H9 (cell line): Measurements from ENCODE around the gene CENPP. TPM values are rescaled to one million over a fixed set of nuclear protein-coding genes. Genes with fewer than 3 reads are reported as not detected.

Source experiments
- DNase-seq: peaks from one replicate; pipeline ENCODE4 v3.0.0-alpha.2; 2017
- H2AFZ ChIP-seq: one replicate; pipeline ENCODE4 v1.6.1; 2013; ENCODE audit warnings: mild to moderate bottlenecking, low read length, control low read depth, moderate library complexity
- H2AK5ac ChIP-seq: 2 replicates; pipeline ENCODE4 v1.6.1; 2013; ENCODE audit warnings: low read length, control low read depth, mixed read lengths; ENCODE audit not compliant: insufficient read length
- H2BK120ac ChIP-seq: one replicate; pipeline ENCODE4 v1.6.1; 2013; ENCODE audit warnings: low read depth, mild to moderate bottlenecking, low read length, control low read depth, inconsistent platforms; ENCODE audit not compliant: poor library complexity, severe bottlenecking
- H2BK12ac ChIP-seq: 2 replicates; pipeline ENCODE4 v1.6.1; 2013; ENCODE audit warnings: low read length, control low read depth, mixed read lengths, low read depth; ENCODE audit not compliant: insufficient read length
- H2BK15ac ChIP-seq: 2 replicates; pipeline ENCODE4 v1.6.1; 2013; ENCODE audit warnings: low read depth, low read length, control low read depth
- H2BK20ac ChIP-seq: one replicate; pipeline ENCODE4 v1.6.1; 2013; ENCODE audit warnings: low read depth, mild to moderate bottlenecking, low read length, control low read depth, inconsistent platforms; ENCODE audit not compliant: poor library complexity, severe bottlenecking
- H2BK5ac ChIP-seq: 2 replicates; pipeline ENCODE4 v1.6.1; 2013; ENCODE audit warnings: low read length, control low read depth, mixed read lengths; ENCODE audit not compliant: insufficient read length
- H3K14ac ChIP-seq: 2 replicates; pipeline ENCODE4 v1.6.1; 2013; ENCODE audit warnings: low read length, control low read depth; ENCODE audit not compliant: insufficient read depth
- H3K18ac ChIP-seq: 2 replicates; pipeline ENCODE4 v1.6.1; 2013; ENCODE audit warnings: low read depth, mild to moderate bottlenecking, mixed read lengths, low read length, control low read depth; ENCODE audit not compliant: insufficient read length
- H3K23ac ChIP-seq: 2 replicates; pipeline ENCODE4 v1.6.1; 2013; ENCODE audit warnings: low read length, control low read depth, mixed read lengths, low read depth; ENCODE audit not compliant: insufficient read length
- H3K23me2 ChIP-seq: 2 replicates; pipeline ENCODE4 v1.6.1; 2013; ENCODE audit warnings: low read depth, mild to moderate bottlenecking, mixed read lengths, low read length, control low read depth; ENCODE audit not compliant: insufficient read length, poor library complexity, severe bottlenecking
- H3K27ac ChIP-seq: 2 replicates; pipeline ENCODE4 v1.5.1; 2013; ENCODE audit warnings: low read length, control low read depth, mixed read lengths, low read depth; ENCODE audit not compliant: insufficient read length
- H3K27me3 ChIP-seq: 2 replicates; pipeline ENCODE4 v1.6.1; 2013; ENCODE audit warnings: low read length, control low read depth, inconsistent platforms; ENCODE audit not compliant: insufficient read depth
- H3K4ac ChIP-seq: 2 replicates; pipeline ENCODE4 v1.6.1; 2013; ENCODE audit warnings: low read depth, mild to moderate bottlenecking, control low read depth, inconsistent platforms, low read length, moderate library complexity
- H3K4me1 ChIP-seq: 2 replicates; pipeline ENCODE4 v1.6.1; 2013; ENCODE audit warnings: low read length, control low read depth, inconsistent platforms; ENCODE audit not compliant: insufficient read depth
- H3K4me2 ChIP-seq: 2 replicates; pipeline ENCODE4 v1.6.1; 2013; ENCODE audit warnings: low read length, control low read depth, mixed read lengths; ENCODE audit not compliant: insufficient read length, insufficient read depth
- H3K56ac ChIP-seq: 2 replicates; pipeline ENCODE4 v1.6.1; 2013; ENCODE audit warnings: low read depth, mild to moderate bottlenecking, mixed read lengths, low read length, control low read depth; ENCODE audit not compliant: insufficient read length
- H3K79me1 ChIP-seq: 2 replicates; pipeline ENCODE4 v1.6.1; 2013; ENCODE audit warnings: low read depth, mild to moderate bottlenecking, moderate library complexity, low read length, control low read depth, inconsistent platforms; ENCODE audit not compliant: insufficient read depth, poor library complexity, severe bottlenecking
- H3K79me2 ChIP-seq: 2 replicates; pipeline ENCODE4 v1.6.1; 2013; ENCODE audit warnings: low read length, control low read depth, inconsistent platforms; ENCODE audit not compliant: insufficient read depth
- H3K9ac ChIP-seq: 2 replicates; pipeline ENCODE4 v1.6.1; 2013; ENCODE audit warnings: low read length, control low read depth, mixed read lengths; ENCODE audit not compliant: insufficient read length; ENCODE audit errors: extremely low read depth
- H3K9me3 ChIP-seq: one replicate; pipeline ENCODE4 v1.6.1; 2013; ENCODE audit warnings: low read depth, low read length, inconsistent platforms; ENCODE audit not compliant: control insufficient read depth
- H3T11ph ChIP-seq: one replicate; pipeline ENCODE4 v1.6.1; 2013; ENCODE audit warnings: mild to moderate bottlenecking, low read length, control low read depth, inconsistent platforms
- H4K20me1 ChIP-seq: one replicate; pipeline ENCODE4 v1.6.1; 2013; ENCODE audit not compliant: control insufficient read depth, insufficient read length, insufficient read depth
- H4K5ac ChIP-seq: 2 replicates; pipeline ENCODE4 v1.6.1; 2013; ENCODE audit warnings: low read depth, mild to moderate bottlenecking, mixed read lengths, low read length, control low read depth; ENCODE audit not compliant: insufficient read length
- H4K8ac ChIP-seq: replicated peaks from 2 replicates; pipeline ENCODE4 v1.6.1; 2013; ENCODE audit warnings: low read length, control low read depth, mixed read lengths, low read depth; ENCODE audit not compliant: insufficient read length
- H4K91ac ChIP-seq: 2 replicates; pipeline ENCODE4 v1.6.1; 2013; ENCODE audit warnings: low read depth, mild to moderate bottlenecking, moderate library complexity, mixed read lengths, low read length, control low read depth; ENCODE audit not compliant: insufficient read length
- H3K27ac Mint-ChIP-seq, 3 experiments: 2 replicates in 2 of 3; 3 replicates in 1 of 3; pipeline ENCODE4 v1.8.0; 2020 to 2021; ENCODE audit warnings: mixed read lengths in 3 of 3, mild to moderate bottlenecking in 1 of 3, moderate library complexity in 1 of 3
- H3K27me3 Mint-ChIP-seq: 2 replicates; pipeline ENCODE4 v1.8.0; 2021; ENCODE audit warnings: low read depth, mild to moderate bottlenecking, moderate library complexity, mixed read lengths
- H3K36me3 Mint-ChIP-seq, 3 experiments: 2 replicates in 2 of 3; 3 replicates in 1 of 3; pipeline ENCODE4 v1.8.0; 2020 to 2021; ENCODE audit warnings: low read depth in 3 of 3, mixed read lengths in 3 of 3; ENCODE audit not compliant: insufficient read depth in 1 of 3
- H3K4me1 Mint-ChIP-seq, 2 experiments: 2 replicates each; pipeline ENCODE4 v1.8.0; 2020; ENCODE audit warnings: mixed read lengths in 2 of 2
- H3K4me3 Mint-ChIP-seq, 2 experiments: 2 replicates in 1 of 2; 3 replicates in 1 of 2; pipeline ENCODE4 v1.8.0; 2020 to 2021; ENCODE audit warnings: mild to moderate bottlenecking in 2 of 2, mixed read lengths in 2 of 2, moderate library complexity in 1 of 2
- H3K9me3 Mint-ChIP-seq, 2 experiments: 2 replicates in 1 of 2; 3 replicates in 1 of 2; pipeline ENCODE4 v1.8.0; 2020; ENCODE audit warnings: mild to moderate bottlenecking in 2 of 2, mixed read lengths in 2 of 2, moderate library complexity in 1 of 2
- total RNA-seq: library from RNA; stranded (reverse); gene quantifications from 2 replicates; pipeline ENCODE4 v1.2.1, GENCODE V29; 2021
- TF ChIP-seq, protein P1 (sequence below): fragments of 200-600 bp; sonication (generic); conservative IDR thresholded peaks from 3 replicates; pipeline ENCODE4 v1.8.0; 2021; ENCODE audit warnings: antibody characterized with exemption, mild to moderate bottlenecking

CENPP gene
- total RNA-seq, 1 experiment from 2014 or later, result 9.1 TPM

DNA sequence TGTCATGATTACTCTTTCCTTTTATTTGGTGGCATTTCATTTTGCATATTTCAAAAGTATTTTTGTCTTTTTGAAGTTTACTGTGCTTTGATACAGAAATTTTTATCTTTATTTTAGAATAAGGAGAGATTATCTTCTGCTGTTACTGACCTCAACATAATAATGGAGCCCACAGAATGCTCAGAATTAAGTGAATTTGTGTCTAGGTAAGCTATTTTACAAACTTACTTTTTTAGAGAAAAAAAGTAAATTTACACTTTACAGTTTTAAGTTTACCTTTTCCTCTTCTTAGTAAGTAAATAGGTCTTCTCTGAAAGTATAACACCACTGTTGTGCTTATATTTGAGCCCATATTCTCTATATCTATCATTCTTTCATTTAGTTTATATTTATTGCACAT is 19.8 kb downstream of the CENPP start:
- Histone ChIP-seq H2BK120ac (no peak overlapping the region), H3K56ac (no peak overlapping the region), H2AFZ (no peak overlapping the region), H3K23me2 (no peaks in the 10 kb centered on the region), H3T11ph (no peak overlapping the region), H3K27ac (no peak overlapping the region), H3K18ac (no peak overlapping the region), H3K79me2 (no peaks in the 10 kb centered on the region), H4K20me1 (no peaks in the 10 kb centered on the region), H2BK15ac (no peak overlapping the region), H3K14ac (no peak overlapping the region), H3K9me3 (peaks cover 5% of the 10 kb centered on the region), H3K23ac (no peak overlapping the region), H2BK20ac (no peak overlapping the region), H2AK5ac (no peak overlapping the region), H3K79me1 (no peaks in the 10 kb centered on the region), H4K5ac (no peak overlapping the region), H3K4ac (no peak overlapping the region), H3K27me3 (no peaks in the 10 kb centered on the region), H3K4me1 (no peaks in the 10 kb centered on the region), H2BK5ac (no peak overlapping the region), H2BK12ac (no peak overlapping the region), H3K9ac (no peak overlapping the region), H4K8ac (no peak overlapping the region), H4K91ac (no peak overlapping the region), H3K4me2 (no peak overlapping the region)
- H3K36me3 Mint-ChIP-seq, result peaks cover 13 to 19% (median 18%) of the 10 kb centered on the region in 3 experiments
- H3K9me3 Mint-ChIP-seq, result peaks cover 4% of the 10 kb centered on the region in 2 experiments
- H3K4me1 Mint-ChIP-seq, result peaks cover 2 to 3% of the 10 kb centered on the region in 2 experiments; a peak in 3 of 4 replicates
- no peak overlapping the region for H3K4me3 Mint-ChIP-seq
- H3K27ac Mint-ChIP-seq, result no peak overlapping the region
- TF ChIP-seq, protein P1, sequence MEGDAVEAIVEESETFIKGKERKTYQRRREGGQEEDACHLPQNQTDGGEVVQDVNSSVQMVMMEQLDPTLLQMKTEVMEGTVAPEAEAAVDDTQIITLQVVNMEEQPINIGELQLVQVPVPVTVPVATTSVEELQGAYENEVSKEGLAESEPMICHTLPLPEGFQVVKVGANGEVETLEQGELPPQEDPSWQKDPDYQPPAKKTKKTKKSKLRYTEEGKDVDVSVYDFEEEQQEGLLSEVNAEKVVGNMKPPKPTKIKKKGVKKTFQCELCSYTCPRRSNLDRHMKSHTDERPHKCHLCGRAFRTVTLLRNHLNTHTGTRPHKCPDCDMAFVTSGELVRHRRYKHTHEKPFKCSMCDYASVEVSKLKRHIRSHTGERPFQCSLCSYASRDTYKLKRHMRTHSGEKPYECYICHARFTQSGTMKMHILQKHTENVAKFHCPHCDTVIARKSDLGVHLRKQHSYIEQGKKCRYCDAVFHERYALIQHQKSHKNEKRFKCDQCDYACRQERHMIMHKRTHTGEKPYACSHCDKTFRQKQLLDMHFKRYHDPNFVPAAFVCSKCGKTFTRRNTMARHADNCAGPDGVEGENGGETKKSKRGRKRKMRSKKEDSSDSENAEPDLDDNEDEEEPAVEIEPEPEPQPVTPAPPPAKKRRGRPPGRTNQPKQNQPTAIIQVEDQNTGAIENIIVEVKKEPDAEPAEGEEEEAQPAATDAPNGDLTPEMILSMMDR, result no peak
- DNase-seq, result no peak
- no peaks in the 10 kb centered on the region for H3K27me3 Mint-ChIP-seq
